ENCODE measurements around the gene GABRD. TPM values are rescaled to one million over a fixed set of nuclear protein-coding genes. Genes with fewer than 3 reads are reported as not detected.

The GABRD gene
- total RNA-seq, 1 experiment from 2014 or later: 15.6 TPM

- no peaks in the 10 kb centered on the region for H3K27me3 ChIP-seq (ENCODE audit: insufficient read depth, low read length)
- CTCF ChIA-PET: interaction anchor here (1.0 to 1.4 kb wide), 2 partner anchors 25 kb away, joined by 3 to 4 read pairs; no protein-coding TSS in a partner anchor
Observed at GRCh38 chr1:2019571-2020309, 595 bp downstream of the GABRD start.

More at GRCh38 chr1:2019571-2020309, 595 bp downstream of the GABRD start:
- Histone ChIP-seq H3K4me1 (ENCODE audit: control insufficient read depth in 1 of 2, insufficient read depth in 2 of 2, low read length in 2 of 2) (peaks cover 3 to 21% of the 10 kb centered on the region in 2 experiments; a peak in 3 of 4 replicates), H3K4me3 (replicated peaks in 1 of 2; ENCODE audit: low read depth in 1 of 2, low read length in 2 of 2) (peak overlapping the region; percentile 30 to 50), H3K9ac (ENCODE audit: low read length) (0 out of 2 replicates have a peak overlapping the region, but pooled peaks have one; percentile 27), H2AFZ (ENCODE audit: low read depth, low read length, poor library complexity, severe bottlenecking) (no peak overlapping the region), H4K20me1 (ENCODE audit: insufficient read depth) (no peaks in the 10 kb centered on the region), H3K4me2 (ENCODE audit: low read length) (peak overlapping the region; percentile 67), H3K27ac (ENCODE audit: low read depth, low read length) (no peak overlapping the region), H3K9me3 (ENCODE audit: control insufficient read depth in 1 of 2, insufficient read depth in 1 of 2, low read depth in 1 of 2, low read length in 2 of 2) (no peaks in the 10 kb centered on the region), H3K79me2 (ENCODE audit: insufficient read depth, low read length) (no peaks in the 10 kb centered on the region), H3K9me2 (ENCODE audit: insufficient read depth) (no peaks in the 10 kb centered on the region), H3K36me3 (ENCODE audit: control insufficient read depth in 1 of 2, insufficient read depth in 2 of 2, low read length in 2 of 2) (no peaks in the 10 kb centered on the region)
- no peak for DNase-seq (ENCODE audit: low read depth, low spot score)
- ChIA-PET POLR2A (no interaction called here), RAD21 (ENCODE audit: low non-redundant PET in 1 of 2, low total read pairs in 2 of 2, uncharacterized antibody in 2 of 2, unreplicated experiment in 2 of 2) (no interaction called here)
- ATAC-seq: peak; percentile 39
- TF ChIP-seq EGR1 (IDR thresholded peaks at IDR 0.05; ENCODE audit: low read depth) (peak; percentile 72), ATF3 (IDR thresholded peaks at IDR 0.05) (no peak), REST (IDR thresholded peaks at IDR 0.05; ENCODE audit: low read depth) (peak; percentile 68)
- intact Hi-C loops (cut with micrococcal nuclease): no loop called here
- no TSS peak for BruUV-seq (replicated peaks)
